DMS79 (cell line): ENCODE measurements around the gene RNF167.

Experiments used
- DNase-seq: peaks from one replicate; lab custom pipeline; 2025; lab: John Stamatoyannopoulos, UW

Gene RNF167

DNA sequence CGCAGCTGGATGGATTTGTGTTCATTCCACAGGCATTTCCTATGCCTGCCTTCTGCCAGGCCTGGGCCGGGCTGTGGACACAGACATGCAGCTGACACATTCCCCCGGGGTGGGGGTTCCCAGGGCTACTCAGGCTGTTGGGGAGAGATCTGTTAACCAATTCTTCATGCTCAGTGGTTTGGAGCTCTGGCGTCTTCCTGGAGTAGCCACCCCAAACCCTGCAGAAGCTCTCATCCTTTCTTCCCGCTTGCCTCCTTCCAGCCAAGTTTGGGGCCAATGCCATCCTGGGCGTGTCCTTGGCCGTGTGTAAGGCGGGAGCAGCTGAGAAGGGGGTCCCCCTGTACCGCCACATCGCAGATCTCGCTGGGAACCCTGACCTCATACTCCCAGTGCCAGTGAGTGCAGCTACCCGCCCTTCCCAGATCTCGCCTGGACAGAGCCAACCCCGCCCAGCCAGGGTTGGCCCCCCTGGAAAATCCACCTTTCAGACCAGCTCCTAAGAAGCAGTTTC, 13.4 kb downstream of the RNF167 start:
- no peak for DNase-seq

DNA sequence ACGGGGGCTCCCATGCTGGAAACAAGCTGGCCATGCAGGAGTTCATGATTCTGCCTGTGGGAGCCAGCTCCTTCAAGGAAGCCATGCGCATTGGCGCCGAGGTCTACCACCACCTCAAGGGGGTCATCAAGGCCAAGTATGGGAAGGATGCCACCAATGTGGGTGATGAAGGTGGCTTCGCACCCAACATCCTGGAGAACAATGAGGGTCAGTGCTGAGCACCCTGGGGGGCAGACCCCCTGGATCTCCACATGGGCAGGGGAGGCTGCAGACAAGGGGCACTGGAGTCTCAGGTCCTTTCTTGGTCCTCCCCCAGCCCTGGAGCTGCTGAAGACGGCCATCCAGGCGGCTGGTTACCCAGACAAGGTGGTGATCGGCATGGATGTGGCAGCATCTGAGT, 15.0 kb downstream of the RNF167 start:
- DNase-seq: no peak

DNA sequence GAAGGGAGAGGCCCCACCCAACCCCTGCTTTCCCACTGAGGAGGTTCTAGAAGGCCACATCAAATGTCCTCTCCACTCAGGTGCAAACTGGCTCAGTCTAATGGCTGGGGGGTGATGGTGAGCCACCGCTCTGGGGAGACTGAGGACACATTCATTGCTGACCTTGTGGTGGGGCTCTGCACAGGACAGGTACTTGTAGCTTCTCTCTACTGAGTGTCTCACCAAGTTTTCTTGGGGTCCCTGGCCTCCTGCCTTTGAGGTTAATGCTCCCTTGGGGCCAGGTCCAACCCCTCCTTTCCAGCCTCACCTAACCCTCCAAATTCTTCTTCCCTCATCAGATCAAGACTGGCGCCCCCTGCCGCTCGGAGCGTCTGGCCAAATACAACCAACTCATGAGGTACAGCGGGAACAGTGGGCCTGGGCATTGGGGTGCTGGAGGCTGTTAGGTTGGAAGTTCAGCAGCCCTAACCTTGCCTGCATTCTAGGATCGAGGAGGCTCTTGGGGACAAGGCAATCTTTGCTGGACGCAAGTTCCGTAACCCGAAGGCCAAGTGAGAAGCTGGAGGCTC, 16.5 kb downstream of the RNF167 start:
- DNase-seq: no peak

DNA sequence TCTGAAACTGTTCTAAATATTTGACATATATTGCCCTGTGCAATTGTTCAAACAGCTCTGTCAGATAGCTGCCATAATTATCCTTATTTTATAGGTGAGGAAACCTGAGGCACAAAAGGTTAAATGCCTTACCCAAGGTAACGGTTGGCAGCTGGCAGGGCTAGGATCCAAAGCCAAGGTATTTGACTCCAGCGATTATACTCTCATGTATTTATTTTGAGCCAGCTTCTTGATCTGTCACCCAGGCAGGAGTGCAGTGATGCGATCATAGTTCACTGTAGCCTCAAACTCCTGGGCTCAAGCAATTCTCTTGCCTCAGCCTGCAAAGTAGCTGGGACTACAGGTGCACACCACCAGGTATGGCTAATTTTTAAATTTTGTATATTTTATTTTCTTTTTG, 18.0 kb downstream of the RNF167 start:
- DNase-seq: no peak

DNA sequence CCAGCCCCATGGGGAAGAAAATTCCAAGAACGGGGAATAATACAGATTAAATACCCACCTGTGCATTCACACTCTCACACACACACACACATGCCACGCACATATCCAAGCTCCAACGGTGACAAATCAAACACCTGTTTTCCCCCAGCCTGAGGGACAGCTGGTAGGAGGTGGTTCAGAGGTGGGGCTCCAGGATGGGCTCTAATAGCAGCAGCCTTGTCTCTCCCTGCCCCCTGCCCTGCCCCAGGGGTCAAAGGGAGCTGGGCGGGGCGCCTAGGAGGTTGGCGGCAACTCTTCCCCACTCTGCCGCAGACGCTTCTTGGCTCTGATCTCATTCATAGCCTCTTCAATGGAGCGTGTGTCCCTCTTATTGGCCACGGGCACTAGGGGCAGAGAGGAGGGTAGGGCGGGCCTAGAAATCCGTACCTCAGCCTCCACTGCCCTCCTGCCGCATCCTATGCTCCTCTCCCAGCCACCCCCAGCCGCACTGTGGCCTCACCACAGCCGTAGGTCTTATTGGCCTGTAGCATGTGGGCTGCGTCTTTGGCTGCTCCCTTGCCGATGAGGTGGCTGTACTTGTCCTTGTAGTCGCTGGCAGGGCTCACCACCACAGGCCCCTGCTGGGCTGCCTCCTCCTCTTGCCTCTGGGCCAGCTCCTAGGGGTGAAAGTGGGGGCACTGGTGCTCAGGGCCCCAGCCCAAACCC, 19.3 kb downstream of the RNF167 start:
- DNase-seq: no peak

DNA sequence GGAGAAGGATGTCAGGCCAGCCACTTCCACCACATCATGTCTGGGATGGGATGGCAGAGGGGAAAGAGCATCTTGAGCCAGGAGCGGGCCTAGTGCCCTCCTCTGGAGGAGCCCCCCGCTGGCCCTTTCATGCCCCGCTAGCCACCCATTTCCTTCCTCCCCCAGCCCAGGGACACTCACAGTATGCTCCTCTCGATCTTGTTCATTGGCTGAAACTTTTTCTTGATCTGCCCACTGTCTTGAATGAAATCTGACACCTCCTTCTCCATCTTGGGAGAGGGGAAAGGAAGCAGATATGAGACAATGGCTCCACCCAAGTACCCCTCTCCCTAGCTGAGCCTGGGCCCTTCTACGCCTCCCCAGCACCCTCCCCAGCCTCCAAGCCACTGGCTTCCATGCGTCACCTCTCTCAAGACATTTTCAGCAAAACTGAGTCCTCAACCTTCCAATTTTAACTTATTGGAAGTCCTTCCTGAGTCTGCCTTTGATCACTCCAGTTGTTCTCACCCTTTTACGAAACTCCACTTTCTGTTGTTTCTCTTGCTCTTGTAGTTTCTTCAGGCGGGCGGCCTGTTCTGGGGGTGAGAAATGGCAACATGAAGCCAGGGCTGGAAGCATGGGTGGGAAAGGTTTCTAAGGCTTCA, 20.3 kb downstream of the RNF167 start:
- no peak for DNase-seq

DNA sequence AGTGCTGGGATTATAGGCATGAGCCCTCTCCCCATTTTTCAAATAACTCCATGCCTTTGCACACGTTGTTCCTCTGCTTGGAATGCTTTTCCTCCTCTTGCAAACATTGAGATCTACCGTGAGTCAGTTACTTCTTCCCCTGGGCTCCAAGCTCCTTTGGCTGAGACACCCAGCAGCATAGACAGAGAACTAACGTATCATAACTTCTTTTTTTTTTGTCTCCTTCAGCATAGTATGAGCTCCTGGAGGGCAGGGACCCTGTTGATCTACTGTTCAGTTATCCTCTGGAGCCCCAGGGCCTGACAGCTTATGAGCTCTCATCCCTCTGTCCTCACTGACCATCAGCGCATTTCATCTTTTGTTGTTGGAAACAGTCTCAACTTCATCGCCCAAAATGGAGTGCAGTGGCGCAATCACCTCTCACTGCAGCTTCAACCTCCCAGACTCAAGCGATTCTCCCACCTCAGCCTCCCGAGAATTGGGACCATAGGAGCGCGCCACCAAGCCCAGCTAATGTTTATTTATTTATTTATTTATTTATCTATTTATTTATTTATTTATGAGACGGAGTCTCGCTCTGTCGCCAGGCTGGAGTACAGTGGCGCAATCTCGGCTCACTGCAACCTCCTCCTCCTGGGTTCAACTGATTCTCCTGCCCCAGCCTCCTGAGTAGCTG, 25.4 kb downstream of the RNF167 start:
- no peak for DNase-seq

DNA sequence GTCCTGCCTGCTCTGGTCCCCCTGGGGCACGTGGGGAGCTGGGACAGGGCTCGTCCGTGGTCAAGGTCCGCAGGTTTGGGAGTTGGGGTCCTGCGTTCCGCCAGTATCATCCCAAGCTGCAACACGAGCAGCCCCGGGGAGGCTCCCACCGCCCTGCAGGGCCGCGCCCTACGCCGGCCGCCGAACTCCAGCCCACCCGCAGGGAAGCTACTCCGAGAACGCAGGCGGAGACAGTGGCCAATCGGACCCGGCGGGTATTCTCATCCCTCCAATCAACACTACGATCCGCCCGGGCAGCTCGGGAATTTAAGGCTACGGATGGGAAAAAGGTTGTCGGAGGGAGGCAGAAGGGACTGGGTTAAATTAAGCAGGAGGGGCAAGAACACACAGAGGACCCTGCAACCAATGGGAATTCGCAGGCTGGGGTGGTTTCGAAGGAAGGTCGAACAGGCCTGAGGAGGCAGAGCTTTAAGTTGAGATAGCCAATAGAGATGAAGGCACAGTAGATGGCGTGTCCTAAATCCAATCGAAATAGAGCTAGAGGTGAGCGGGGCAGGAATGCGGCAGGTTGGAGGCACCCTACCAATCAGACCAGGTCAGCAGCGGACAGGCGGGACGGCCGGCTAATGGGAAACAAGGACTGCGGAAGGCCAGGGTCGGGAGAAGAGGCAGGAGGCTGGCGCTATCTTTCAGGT, 26.9 kb downstream of the RNF167 start:
- peak; percentile 99 for DNase-seq

DNA sequence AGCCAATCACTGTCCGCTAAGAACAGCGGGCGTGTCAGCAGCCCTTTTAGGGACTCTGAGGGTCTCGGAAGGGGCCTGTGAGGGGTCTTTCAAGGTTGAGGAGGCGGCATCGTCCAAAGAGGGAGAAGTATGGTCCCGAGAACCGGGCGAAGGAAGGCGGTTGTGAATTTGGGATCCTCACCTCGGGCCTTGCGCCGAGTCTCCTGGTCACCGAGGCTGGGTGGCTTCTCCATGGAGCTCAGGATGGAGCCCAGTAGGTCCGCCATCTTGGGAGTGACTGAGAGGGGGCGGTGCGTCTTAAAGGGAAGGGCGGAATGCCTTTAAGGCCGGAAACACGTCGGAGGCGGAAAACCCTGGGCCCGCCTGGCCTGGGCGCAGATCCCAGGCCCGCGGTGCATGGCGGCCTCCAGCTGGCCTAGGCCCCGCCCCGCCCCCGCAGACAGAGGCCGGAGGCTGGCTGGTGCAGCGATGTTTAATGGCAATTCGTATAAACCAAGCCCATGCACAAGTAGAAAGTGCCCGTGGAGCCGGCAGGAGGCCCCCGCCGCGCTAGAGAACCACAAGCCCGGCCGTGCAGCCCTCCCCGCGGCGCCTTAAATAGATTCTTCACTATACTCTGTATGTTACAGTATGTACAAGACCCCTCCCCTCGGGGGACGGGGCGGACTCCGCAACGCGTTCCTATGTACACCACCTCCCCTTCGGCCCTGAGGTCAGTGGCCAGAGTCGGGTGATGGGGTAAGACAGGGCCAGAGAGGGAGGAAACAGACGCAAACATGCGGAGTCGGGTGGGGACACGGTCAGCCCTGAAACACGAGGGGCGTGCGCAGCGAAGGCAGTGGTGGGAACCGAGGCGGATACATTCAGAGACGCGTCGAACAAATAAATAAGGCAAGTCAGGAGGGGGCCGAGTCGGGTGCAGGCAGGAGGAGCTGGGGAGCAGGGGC, 27.7 kb downstream of the RNF167 start, which contains the start of gene SPAG7:
TSS of gene SPAG7 (minus strand) at position 279 of the 947 bp plus-strand sequence. CDS start at position 266, 13 bp downstream.
- DNase-seq: peak; percentile 90

DNA sequence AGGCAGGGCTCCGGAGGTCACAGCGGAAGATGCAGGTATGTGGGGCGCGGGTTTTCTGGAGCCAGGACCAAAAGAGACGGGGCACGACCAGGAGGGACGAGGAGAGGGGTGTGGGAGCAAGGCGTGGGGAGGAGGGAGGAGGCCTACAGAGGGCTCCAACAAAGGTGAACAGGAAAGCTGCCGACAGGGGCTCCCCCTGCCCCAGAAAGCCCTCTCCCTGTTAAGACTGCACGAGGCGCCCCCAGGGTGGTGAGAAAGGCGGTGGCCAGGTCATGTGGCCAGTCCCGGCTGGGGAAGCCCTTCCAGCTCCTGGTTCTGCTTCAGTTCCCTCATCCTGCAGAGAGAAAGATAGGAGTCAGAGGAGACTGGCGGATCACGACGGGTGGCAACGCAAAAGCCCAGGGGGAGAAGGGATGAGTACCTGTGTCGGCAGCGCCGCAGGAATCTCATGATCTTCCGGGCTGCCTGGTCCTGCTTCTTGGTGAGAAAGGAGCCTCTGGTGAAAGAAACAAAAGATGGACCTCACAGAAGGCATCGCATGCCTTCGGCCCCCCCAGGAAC, 28.5 kb downstream of the RNF167 start:
- peak; percentile 12 for DNase-seq

DNA sequence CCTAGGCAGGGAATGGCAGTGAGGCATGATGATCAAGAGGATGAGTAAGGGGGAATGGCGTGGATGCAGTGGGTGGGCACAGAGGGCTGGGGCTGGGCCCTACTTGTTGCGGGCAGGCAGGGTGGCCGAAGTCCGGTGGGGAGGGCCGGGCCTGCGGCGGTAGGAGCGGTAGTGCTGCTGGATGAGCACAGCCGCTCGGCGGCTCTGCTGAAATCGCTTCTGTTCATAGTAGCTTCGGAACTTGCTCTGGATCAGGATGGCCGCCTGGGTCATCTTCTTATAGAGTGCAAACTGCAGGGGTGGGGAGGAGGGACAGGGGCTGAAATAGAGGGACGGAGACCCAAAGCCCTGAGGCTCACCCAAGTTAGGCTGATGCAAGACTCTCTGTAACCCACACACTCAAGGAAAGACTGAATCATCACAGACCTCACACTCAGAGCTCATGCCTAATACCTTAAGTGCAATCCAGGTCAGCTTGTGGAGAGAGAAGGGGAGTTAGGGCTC, 29.0 kb downstream of the RNF167 start:
- peak; percentile 25 for DNase-seq

DNA sequence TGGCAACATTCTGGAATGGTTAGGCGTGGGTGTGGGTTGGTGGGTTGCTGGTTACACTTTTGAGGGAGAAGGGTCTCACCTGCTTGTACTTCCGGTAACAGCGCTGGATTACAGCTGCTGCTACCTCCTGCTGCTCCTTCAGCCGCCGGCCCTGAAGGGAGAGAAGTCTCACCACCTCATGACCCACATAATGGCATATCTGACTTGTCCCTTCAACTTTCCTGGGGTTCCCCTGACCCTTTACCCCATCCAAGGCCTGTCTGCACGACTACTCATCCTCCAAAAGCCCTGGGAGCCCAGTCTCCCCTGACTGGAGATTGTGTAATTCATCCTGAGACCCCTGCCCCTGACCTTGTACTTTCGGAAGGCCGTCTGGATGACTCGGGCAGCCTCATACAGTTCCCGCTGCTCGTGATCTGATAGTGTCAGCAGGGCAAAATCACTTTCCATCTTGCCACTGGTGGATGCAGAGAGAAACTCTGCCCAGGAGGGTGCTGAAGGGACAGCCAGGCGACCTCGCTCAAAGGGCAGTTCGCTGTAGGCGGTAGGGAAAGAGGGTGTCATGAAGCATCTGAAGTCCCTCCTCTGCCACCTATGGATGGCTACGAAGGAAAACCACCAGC, 29.6 kb downstream of the RNF167 start:
- DNase-seq: no peak

DNA sequence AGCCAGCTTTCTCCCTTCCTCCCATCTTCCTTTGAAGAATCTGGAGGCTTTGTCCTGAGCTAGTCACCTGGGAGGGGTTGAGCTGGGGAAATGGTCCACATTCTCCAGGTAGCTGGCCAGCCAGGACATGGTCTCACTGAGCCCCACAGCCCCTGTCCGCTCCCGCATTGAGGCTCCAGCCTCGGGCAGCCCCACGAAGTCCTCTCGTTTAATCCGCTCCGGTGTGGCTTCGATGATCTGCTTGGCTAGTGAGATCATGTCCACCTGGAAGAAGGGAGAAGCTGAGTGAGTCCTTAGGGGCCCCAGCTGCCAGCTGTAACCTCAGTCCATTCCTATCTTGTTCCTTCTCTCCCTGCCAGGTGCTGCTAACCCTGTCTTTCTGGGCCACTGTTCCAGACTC, 30.2 kb downstream of the RNF167 start:
- no peak for DNase-seq

DNA sequence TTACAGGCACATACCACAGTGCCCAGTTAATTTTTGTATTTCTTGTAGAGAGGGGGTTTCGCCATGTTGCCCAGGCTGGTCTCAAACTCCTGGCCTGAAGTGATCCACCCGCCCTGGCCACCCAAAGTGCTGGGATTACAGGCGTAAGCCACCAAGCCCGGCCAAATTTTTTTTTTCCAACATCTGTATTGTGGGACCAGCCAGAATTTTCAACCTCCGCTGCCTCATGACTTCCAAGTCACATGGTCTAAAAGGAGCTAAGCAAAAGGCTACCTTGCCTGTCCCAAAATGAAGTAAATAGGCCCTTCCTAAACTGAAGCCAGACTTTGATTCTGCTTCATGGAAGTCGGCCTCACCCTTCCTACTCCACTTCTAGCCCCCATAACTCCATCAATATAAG, 31.8 kb downstream of the RNF167 start:
- DNase-seq: no peak

DNA sequence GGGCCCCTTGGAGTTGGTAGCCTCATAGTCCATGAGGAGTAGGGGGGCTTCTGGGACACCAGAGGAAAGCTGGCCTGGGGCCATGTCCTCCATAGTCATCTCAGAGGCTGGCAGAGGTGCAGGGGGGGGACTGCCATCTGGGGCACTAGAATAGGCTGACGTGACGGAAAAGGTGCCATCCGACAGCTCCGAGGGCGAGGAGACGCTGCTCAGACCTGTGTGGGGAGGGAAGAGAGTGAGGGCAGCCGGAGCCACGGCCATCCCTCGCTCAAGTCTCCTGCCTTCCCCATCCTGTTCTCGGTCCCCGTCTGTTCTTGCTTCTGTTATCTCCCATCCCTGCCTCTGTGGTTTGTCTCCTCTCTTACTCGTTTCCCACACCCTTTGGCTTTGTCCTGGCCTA, 32.3 kb downstream of the RNF167 start:
- no peak for DNase-seq

DNA sequence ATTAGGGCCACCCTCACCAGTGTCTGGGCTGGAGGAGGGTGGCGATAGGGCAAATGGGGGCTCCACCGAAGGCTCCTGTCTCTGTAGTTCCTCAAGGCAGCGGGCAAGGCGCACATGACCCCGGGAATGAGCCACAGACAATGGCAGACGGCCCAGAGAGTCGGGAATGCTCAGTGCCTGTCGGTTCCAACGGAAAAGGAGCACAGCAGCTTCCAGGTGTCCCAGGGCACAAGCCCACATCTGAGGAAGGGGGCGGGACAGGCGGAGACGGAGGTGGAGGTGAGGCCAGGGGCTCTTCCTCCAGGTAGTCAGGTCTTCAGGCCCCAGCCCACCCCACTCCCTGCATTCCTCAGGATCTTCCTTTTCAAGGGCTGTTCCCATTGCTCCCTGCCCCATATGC, 32.7 kb downstream of the RNF167 start:
- DNase-seq: no peak

DNA sequence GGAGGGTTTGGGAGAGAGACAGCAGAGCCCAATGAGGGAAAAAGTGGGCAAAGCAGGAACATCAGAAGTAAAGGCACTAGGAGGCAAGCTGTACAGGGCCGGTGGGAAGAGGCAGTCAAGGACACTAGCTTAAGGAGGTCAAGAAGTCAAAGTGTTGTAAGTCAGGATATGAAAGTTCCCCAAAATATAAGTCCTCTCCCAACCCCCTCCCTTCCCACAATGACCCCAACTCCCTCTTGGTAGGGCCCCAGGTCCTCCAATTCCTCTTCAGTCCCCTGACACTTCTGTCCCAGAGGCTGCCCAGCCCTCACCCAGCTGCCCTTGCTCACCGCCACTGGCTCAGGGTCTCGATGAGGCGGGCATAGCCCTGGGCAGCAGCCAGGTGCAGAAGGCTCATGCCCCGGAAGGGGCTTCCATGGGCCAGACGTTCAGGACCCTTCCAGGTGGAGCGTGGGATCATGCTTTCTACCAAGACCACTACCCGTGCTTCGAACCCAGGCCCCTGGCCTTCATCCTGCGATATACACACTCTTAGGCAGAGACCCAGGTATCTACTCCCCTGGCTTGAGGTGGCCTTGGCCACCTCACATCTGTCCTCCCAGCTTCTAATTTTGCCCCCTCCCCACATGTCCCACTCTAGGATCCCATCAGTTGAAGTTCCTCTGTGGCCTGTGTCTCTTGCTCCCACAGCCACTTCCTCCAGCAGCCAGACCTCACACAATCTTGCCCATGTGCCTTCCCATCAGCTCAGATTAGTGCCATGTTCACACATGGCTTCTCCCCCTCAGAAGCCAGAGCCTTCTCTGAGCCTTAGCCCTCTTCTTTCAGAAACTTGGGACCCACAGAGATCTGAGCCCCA, 33.4 kb downstream of the RNF167 start:
- DNase-seq: no peak

DNA sequence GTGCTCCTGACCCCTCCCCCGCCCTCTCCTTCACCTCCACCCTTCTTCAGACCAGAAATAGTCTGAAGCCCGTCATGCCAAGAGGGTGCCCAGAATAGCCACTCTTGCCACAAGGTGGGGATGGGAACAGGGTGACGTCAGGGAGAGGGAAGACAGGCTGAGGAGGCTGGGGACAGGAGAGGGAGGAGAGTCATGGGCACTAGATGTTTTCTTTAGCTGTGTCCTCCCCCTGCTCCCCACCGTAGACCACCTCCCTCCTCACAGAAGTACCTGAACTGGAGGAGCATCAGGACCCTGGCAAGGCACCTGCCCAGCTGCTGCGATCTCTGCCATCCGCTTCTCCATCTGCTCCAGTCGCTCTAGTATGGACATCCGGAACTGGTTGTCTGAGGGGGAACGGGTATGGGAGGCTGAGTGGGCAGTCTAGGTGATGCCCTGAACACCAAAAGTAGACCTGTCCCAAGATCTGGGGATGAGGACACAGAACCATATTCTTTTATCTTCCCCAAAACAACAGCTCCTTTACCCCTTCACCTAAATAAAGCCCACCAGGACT, 34.1 kb downstream of the RNF167 start:
- DNase-seq: no peak

DNA sequence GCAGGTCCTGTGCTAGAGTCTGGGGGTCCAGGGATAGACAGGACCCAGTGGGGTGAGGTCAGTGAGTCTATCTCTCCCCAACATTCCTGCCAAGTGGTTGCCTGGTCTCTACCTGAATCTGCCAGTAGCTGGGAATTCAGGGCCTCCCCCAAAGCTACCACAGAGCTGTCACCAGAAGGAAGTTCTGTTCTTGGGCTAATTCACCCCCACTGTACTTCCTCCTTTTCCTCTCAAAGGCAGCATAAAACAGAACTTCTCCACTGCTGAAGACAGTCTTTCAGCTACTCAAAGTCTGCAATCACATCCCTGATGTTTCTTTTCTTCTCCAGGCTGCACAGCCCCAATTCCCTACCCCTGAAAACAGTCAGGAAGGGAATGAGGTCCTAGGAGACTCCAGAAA, 38.7 kb downstream of the RNF167 start:
- DNase-seq: no peak
